A375 (cell line): ENCODE measurements around the gene ARHGAP26. TPM values are rescaled to one million over a fixed set of nuclear protein-coding genes. Genes with fewer than 3 reads are reported as not detected.

ENCODE experiments used
- total RNA-seq: library from RNA; depleted of rRNA; stranded (reverse); fragments of >200 nt; shearing (Covaris generic); gene quantifications from 2 replicates; pipeline ENCODE4 v1.2.3, GENCODE V29; 2014; rRNA removed

Gene ARHGAP26, protein sequence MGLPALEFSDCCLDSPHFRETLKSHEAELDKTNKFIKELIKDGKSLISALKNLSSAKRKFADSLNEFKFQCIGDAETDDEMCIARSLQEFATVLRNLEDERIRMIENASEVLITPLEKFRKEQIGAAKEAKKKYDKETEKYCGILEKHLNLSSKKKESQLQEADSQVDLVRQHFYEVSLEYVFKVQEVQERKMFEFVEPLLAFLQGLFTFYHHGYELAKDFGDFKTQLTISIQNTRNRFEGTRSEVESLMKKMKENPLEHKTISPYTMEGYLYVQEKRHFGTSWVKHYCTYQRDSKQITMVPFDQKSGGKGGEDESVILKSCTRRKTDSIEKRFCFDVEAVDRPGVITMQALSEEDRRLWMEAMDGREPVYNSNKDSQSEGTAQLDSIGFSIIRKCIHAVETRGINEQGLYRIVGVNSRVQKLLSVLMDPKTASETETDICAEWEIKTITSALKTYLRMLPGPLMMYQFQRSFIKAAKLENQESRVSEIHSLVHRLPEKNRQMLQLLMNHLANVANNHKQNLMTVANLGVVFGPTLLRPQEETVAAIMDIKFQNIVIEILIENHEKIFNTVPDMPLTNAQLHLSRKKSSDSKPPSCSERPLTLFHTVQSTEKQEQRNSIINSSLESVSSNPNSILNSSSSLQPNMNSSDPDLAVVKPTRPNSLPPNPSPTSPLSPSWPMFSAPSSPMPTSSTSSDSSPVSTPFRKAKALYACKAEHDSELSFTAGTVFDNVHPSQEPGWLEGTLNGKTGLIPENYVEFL
- 17.6 and 21.6 TPM in 2 replicates for total RNA-seq

DNA sequence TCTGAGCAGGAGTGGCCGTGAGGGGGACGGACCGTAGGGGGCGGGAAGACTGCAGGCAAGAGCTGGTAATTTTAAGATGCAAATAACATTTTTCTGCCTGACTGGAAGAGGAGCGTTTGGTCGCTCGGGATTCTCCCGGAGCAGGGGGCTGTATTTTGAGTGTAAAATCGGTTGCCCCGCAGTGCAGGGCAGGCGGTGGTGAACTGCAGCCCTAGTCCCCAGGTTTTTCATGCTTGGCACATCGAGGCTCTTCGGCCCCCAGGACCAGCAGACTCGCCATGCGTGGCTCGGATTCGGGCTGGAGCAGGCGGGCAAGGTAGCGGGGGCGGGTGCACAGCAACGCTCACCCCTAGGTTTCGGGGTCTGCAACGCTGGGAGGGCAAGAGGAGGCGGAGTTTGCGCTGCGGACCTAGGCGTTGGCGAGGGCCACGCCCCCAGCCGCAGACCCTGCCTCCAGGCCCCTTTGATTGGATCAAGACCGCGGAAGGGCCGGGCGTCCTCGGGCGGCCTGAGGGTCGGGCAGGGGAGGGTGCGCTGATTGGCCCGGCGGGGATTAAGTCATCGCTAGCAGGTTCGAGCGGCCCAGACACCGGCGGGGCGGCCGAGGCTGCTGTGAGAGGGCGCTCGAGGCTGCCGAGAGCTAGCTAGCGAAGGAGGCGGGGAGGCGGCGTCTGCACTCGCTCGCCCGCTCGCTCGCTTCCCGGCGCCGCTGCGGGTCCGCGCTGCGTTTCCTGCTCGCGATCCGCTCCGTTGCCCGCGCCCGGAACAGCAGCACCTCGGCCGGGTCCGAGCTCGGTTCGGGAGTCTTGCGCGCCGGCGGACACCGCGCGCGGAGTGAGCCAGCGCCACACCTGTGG, at the start of gene ARHGAP26:
Gene ARHGAP26, plus strand, starts transcription at position 585 of the 857 bp plus-strand sequence. CDS start 385 bp downstream, outside the sequence.

Other genes starting within 250 kb of the ARHGAP26 start
- gene FGF1, start 84.3 kb upstream of the ARHGAP26 start, total RNA-seq, result 2.3 and 3.1 TPM in 2 replicates